ENCODE measurements around the gene HMGN3.
A peak's percentile ranks its signal among the peaks of the same experiment; 100 is the strongest.
"Not testable (repeated sequence)": the region's sequence is repeated elsewhere in the genome, so short reads cannot be mapped to it uniquely, and the experiment has no call there.

HMGN3 gene

DNA sequence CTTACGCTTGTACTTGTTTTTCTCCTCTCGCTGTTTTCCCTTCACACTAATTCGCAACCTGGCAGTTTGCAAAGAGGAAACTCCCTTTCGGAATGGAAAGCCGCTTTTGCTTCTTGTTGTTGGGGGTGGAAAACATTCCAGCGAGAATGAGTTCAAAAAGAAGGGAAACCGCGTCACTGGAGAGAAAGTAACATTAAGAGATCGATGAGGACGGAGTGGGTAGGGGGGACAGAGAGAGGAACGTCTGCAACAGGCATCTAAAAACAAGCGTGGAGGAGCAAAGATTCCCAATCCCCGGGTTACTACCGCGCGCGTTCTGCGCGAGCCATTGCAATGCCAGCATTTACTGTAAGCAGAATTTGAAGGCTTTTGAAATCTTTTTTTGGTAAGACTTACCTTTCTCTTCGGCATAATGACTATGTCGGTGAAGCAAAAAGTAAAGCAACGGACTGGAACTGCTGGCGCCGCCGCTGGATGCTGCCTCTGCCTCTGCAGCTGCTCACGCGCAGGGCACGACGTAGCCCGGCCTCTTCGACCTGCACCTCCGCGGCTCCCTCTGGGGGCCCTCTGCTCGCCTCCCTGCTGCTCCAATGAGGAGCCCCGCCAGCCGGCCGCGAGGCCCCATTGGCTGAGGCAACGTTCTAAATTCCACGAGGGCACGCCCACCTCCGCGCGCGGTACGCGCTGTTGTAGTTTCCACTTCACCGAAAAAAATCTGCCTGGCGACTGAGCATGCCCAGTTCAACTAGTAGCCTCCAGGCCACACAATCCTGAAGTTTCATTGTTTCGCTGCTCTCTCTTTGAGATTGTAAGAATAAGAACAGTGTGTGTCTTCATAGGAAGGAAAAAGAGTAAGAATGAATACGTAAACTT, at the start of gene HMGN3:
Gene HMGN3, minus strand, starts transcription at position 533 of the 873 bp plus-strand sequence.
- DNase-seq, result peak; percentile 86 to 92 (median 91)

- no peak for DNase-seq
Measured at GRCh38 chr6:79280756-79281155, 46.3 kb upstream of the HMGN3 start.

DNA sequence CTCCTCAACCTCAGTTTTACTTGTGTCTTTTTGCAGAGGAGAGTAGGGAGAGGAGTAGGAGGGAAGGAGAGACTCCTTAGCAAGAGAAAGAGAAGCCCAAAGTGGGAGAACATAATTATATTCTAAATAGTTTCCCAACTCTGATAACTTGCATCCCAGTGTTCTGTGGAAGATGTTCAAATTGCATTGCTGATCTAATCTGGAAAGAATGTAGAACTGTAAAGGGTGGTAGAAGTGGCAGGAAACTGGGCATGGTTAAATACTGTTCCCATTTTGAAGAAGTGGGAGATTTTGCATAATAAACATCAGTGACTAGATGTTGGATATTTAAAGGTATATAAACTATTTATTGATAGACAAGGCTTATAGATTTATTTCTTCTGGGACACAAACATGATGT, 42.6 kb upstream of the HMGN3 start:
- no peak for DNase-seq

DNA sequence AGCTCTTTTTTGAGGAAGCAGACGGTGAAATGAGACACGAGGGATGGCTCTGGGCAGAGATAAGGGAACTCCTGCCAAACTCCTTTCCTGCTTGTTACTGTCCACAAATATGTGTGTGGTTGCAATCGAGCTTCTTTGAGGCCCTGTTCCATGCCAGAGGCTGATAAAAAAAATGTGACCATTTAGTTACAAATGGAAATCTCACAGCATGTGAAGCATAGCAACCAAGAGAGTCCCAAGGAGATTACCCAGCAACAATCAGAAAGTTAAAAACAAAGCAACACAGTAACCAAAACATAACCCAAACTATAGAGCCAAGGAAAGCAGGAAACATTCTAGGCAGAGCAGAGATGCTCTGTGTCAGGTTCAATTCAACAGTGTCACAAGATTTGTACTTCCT, 35.4 kb upstream of the HMGN3 start:
- DNase-seq, result no peak

- DNase-seq, result no peak
Measured at GRCh38 chr6:79267128-79267527, 32.6 kb upstream of the HMGN3 start.

- no peak for DNase-seq
Measured at GRCh38 chr6:79266051-79266450, 31.6 kb upstream of the HMGN3 start.

GRCh38 chr6:79263359-79263758, 28.9 kb upstream of the HMGN3 start:
- DNase-seq, result no peak

DNA sequence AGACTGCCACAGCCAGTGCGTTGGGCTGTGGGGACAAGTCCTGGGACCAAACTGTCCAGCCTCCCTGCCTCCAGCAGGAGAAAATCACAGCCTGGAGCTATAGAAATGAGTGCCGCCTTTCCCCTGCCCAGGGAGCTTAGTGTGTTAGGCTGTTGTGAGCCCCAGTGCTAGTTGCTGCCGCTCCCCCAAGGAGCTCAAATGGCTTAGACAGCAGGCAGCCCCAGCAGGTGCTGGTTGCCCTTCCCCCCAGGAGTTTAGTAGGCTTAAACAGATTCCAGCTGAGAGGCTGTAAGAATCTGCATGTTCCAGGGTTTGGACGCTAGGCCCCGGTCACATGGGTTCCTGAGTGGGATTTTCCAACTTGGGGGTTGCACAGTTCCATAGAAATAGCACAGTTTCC, 27.2 kb upstream of the HMGN3 start:
- no peak for DNase-seq

DNA sequence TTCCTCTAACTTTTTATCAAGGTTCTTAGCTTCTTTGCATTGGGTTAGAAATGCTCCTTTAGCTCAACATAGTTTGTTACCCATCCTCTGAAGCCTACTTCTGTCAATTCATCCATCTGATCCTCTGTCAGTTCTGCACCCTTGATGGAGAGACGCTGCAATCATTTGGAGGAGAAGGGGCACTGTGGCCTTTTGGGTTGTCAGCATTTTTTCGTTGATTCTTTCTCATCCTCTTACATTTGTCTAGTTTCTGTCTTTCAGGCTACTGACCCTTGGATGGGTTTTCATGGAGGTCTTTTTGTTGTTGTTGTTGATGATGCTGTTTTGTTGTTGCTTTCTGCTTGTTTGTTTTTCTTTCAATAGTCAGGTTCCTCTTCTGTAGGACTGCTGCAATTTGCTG, 26.3 kb upstream of the HMGN3 start:
- no peak for DNase-seq

DNA sequence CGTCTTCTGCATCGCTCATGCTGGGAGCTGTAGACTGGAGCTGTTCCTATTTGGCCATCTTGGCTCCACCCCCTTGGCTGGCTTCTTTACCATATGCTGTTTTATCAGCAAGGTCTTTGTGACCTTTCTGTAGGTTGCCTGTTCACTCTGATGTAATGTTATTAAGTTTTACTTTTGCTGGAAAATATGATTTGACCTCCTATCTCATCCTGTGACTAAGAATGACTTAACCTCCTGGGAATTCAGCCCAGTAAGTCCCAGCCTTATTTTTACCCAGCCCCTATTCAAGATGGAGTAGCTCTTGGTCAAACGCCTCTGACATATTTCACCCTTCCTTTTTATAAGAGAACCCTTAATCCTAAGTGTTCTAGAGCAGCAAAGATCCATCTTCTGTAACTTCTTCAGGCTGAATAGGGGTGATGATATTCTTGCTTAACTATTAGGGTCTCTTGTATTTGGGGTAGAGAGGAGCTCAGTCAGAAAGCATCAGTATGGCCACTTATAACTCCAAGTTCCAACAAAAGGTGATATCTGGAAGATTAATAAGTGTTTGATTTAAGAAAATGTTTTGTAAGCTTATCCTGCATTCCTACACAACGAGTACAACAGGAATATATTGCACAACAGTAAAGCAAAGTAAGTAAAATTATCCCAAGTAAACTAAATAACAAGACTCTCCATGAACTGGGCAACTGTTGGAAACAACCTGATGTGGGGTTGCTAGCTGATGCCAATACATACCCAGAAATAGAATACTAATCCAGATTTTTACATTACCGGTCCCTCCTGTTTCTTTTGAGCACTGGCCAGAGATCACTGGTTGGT, 23.1 kb upstream of the HMGN3 start:
- DNase-seq, result no peak

GRCh38 chr6:79256770-79257169, 22.3 kb upstream of the HMGN3 start:
- DNase-seq, result not testable (repeated sequence)

DNA sequence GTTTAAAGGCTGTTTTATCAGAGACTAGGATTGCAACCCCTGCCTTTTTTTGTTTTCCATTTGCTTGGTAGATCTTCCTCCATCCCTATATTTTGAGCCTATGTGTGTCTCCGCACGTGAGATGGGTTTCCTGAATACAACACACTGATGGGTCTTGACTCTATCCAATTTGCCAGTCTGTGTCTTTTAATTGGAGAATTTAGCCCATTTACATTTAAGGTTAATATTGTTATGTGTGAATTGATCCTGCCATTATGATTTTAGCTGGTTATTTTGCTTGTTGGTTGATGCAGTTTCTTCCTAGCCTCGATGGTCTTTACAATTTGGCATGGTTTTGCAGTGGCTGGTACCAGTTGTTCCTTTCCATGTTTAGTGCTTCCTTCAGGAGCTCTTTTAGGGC, 20.6 kb upstream of the HMGN3 start:
- not testable (repeated sequence) for DNase-seq

DNA sequence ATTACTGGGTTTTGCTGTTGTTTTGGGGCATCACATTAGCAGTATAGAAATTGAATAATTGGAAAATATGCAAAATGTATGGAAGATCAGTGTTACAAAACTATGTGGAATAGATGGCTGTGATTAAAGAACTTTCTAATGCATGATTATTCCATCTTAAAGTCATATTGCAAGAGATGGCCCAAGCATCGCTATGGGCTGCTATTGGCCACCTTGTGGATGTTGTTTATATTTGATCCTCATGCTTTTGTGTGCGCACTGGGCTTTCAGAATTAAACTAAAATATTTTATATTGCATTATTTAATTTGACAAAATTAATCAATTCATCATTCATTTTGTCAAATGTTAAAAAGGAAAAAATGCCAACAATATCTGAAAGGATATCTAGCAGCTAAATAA, 16.1 kb upstream of the HMGN3 start:
- DNase-seq, result no peak

- peak in 1 of 6 experiments; percentile 2 for DNase-seq
Measured at GRCh38 chr6:79250107-79250514, 15.6 kb upstream of the HMGN3 start.

- no peak for DNase-seq
Measured at GRCh38 chr6:79249136-79249535, 14.7 kb upstream of the HMGN3 start.

DNA sequence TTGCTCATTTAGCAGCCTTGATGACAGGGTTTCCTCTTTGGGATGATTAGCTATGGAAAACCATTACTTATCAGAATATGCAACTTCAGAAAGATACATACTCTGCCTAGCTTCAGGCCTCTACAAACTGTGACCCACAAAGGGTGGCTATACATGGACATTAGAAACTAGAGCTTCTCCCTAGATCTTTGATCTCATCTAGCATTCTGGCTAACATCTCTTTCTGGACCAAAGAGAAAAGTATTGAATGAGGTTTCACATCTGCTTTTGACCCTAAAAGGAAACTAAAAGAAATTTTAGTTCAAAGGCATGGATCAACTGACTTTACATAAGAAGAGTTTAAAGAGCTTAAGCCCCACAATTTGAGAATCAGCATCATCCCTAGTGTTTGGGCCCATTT, 12.4 kb upstream of the HMGN3 start:
- no peak for DNase-seq

- no peak for DNase-seq
Measured at GRCh38 chr6:79241228-79241627, 6.7 kb upstream of the HMGN3 start.

DNA sequence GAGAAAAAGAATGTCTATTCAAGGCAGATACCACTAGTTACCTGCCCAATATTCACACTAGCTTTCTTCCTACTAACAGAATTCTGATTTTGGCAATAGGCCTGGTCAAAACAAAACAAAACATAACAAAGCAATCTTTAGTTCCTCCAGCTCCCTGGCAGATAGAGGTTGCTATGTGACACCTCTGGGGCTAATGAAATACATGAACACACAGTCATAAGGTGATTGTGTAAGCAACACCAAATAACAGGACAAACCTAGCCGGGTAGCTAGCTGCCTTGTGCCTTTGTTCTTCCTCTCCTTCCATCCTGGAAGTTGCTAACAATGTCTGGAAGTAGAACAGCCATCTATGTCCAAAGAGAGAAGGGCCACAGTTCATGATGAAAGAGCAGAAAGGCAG, 6.0 kb upstream of the HMGN3 start:
- no peak for DNase-seq

GRCh38 chr6:79239536-79240168, 5.2 kb upstream of the HMGN3 start:
- DNase-seq, result no peak

- DNase-seq, result no peak
Measured at GRCh38 chr6:79238919-79239318, 4.4 kb upstream of the HMGN3 start.

GRCh38 chr6:79236711-79237110, 2.2 kb upstream of the HMGN3 start:
- DNase-seq, result no peak

DNA sequence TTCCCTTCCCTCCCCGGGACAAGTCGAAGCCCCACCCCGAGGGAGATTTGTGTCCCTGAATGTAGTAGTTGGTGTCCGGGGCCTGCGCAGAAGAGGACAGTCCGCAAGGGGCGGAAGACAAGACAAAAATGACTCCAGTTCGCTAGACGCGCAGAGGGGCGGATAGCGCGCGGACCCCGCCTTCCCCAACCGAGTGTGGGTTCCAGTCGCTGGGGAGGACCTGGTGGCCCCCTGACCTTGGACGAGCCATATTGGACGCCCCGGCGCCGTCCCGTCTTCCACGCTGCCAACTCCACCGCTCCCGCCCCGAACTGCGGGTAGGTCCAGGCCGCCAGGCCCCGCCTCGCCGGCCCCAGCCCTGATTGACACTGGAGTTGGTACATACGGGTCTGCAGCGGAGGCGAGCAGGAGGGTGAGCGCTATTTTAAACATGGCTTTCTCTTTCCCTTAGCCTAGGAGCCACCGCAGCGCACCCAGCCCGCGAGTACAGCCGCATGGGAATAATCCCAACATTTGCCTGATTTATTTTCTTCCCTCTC, 802 bp downstream of the HMGN3 start:
- peak; percentile 33 to 62 (median 60) for DNase-seq

Data from stimulated activated naive CD4-positive, alpha-beta T cell (primary cell).